Panc1 (cell line): ENCODE measurements around the gene MAP3K15.

ENCODE experiments used
- TF ChIP-seq, protein P1 (sequence below): fragments of 450-650 bp; IDR thresholded peaks from 2 replicates; pipeline ENCODE4 v1.5.1; 2017; ENCODE audit warnings: mild to moderate bottlenecking
- TF ChIP-seq, protein P2 (sequence below), 2 experiments: IDR thresholded peaks; 2 replicates each; pipeline ENCODE4 v1.6.1; 2011 to 2012; ENCODE audit warnings: low read depth in 2 of 2, control low read depth in 1 of 2, low read length in 1 of 2, mild to moderate bottlenecking in 1 of 2, moderate library complexity in 1 of 2; ENCODE audit not compliant: insufficient read depth in 1 of 2

DNA sequence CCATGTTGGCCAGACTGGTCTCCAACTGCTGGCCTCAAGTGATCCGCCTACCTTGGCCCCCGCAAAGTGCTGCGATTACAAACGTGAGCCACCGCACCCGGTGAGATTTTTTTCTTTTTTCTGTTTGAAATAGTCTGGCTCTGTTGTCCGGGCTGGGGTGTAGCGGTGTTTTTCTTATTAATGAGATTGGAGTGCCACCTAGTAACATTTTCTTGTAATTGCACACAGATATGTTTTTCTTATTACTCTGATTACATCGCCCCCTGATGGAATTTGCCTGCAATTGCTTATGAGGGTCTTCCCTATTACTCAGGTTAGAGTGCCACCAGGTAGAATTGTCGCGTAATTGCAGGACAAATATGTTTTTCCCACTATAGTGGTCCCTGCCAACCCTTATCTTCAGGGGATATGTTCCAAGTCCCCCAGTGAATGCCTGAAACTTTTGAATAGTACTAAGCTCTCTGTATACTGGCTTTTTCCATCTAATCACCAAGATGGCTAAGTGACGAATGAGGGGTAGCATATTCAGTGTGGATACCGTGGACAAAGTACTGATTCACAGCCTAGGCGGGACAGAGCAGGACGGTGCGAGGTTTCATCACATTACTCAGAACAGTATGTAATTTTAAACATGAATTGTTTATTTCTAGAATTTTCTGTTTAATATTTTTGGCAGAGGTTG is 180.2 kb downstream of the MAP3K15 start:
- TF ChIP-seq, protein P1, sequence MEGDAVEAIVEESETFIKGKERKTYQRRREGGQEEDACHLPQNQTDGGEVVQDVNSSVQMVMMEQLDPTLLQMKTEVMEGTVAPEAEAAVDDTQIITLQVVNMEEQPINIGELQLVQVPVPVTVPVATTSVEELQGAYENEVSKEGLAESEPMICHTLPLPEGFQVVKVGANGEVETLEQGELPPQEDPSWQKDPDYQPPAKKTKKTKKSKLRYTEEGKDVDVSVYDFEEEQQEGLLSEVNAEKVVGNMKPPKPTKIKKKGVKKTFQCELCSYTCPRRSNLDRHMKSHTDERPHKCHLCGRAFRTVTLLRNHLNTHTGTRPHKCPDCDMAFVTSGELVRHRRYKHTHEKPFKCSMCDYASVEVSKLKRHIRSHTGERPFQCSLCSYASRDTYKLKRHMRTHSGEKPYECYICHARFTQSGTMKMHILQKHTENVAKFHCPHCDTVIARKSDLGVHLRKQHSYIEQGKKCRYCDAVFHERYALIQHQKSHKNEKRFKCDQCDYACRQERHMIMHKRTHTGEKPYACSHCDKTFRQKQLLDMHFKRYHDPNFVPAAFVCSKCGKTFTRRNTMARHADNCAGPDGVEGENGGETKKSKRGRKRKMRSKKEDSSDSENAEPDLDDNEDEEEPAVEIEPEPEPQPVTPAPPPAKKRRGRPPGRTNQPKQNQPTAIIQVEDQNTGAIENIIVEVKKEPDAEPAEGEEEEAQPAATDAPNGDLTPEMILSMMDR, result peak; percentile 56
- TF ChIP-seq, protein P2, sequence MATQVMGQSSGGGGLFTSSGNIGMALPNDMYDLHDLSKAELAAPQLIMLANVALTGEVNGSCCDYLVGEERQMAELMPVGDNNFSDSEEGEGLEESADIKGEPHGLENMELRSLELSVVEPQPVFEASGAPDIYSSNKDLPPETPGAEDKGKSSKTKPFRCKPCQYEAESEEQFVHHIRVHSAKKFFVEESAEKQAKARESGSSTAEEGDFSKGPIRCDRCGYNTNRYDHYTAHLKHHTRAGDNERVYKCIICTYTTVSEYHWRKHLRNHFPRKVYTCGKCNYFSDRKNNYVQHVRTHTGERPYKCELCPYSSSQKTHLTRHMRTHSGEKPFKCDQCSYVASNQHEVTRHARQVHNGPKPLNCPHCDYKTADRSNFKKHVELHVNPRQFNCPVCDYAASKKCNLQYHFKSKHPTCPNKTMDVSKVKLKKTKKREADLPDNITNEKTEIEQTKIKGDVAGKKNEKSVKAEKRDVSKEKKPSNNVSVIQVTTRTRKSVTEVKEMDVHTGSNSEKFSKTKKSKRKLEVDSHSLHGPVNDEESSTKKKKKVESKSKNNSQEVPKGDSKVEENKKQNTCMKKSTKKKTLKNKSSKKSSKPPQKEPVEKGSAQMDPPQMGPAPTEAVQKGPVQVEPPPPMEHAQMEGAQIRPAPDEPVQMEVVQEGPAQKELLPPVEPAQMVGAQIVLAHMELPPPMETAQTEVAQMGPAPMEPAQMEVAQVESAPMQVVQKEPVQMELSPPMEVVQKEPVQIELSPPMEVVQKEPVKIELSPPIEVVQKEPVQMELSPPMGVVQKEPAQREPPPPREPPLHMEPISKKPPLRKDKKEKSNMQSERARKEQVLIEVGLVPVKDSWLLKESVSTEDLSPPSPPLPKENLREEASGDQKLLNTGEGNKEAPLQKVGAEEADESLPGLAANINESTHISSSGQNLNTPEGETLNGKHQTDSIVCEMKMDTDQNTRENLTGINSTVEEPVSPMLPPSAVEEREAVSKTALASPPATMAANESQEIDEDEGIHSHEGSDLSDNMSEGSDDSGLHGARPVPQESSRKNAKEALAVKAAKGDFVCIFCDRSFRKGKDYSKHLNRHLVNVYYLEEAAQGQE (IDR thresholded peaks at IDR 0.05; ENCODE audit: insufficient read depth in 1 of 2, low read depth in 2 of 2, low read length in 1 of 2), result no peak
